Bronchial epithelial cell (primary cell): ENCODE measurements around the gene PLS3. TPM values are rescaled to one million over a fixed set of nuclear protein-coding genes. Genes with fewer than 3 reads are reported as not detected.

ENCODE experiments used
- DNase-seq: peaks from one replicate; pipeline ENCODE4 v3.0.0-alpha.2; 2010; ENCODE audit warnings: low read depth
- FAIRE-seq: peaks from 2 replicates; lab custom pipeline; 2011; peaks lifted over from hg19 to GRCh38; lab: Jason Lieb, UNC
- H3K27me3 ChIP-seq: 2 replicates; pipeline ENCODE4 v1.5.1; 2011; ENCODE audit warnings: low read length; ENCODE audit not compliant: control insufficient read depth, insufficient read depth
- H3K36me3 ChIP-seq: 2 replicates; pipeline ENCODE4 v1.5.1; 2011; ENCODE audit warnings: low read length; ENCODE audit not compliant: control insufficient read depth, insufficient read depth
- H3K4me3 ChIP-seq: 2 replicates; pipeline ENCODE4 v1.5.1; 2011; ENCODE audit warnings: mild to moderate bottlenecking, low read depth, low read length, control low read depth
- total RNA-seq: library from RNA; depleted of rRNA; stranded (reverse); fragments of >200 nt; gene quantifications from 2 replicates; pipeline ENCODE4 v1.2.1, GENCODE V29; 2014
- TF ChIP-seq, protein P1 (sequence below): IDR thresholded peaks from 2 replicates; pipeline ENCODE4 v1.5.1; 2011; ENCODE audit warnings: mild to moderate bottlenecking, moderate library complexity, low read length, control low read depth, inconsistent platforms; ENCODE audit not compliant: insufficient read depth, severe bottlenecking

The PLS3 gene
- total RNA-seq, 1 donor from 2014 or later: 204 TPM

DNA sequence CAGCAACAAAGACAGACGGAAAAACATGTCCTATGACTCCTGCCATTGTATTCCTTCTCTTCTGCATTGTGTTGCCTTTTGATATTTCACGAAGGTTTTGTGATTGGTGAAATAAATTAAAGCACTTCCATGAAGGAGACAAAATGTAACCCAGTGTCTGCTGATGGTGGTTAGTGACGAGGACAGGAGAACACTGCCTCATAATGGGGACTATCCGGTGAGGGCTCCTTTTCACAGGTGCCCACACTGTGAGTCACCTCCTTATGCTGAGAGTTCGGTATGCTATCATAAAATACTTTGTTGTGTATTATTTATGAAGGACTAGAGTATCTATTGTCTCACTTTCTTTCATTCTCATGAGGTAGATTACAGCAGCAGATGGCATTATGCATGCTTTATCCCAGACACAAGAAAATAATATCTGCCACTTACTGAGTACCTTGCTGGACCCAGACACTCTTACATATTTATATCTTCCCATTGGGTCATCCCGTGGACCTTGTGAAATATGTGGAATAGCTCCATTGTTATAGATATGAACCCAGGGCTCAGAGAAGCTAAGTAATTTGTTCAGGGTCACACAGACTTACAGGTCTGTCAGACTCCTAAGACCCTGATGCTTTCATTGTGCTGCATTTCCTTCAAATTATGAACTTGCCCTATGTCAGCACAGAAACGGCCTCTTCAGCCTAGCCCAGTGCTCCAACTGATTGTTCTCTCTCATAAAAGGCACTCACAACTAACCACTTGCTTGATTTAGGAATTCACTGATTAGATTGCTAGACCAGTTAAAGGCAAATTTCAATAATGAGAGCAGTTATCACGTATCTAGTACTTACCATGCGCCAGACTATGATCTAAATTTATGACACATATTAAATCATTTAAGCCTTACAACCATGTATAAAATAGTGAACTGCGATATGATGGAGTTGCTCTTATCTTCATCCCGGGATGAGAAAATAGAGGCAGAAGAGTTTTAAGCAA lies 31.2 kb downstream of the PLS3 start:
- peak; percentile 67 for DNase-seq
- Histone ChIP-seq H3K27me3 (no peaks in the 10 kb centered on the region), H3K4me3 (no peak overlapping the region), H3K36me3 (no peaks in the 10 kb centered on the region)
- TF ChIP-seq, protein P1, sequence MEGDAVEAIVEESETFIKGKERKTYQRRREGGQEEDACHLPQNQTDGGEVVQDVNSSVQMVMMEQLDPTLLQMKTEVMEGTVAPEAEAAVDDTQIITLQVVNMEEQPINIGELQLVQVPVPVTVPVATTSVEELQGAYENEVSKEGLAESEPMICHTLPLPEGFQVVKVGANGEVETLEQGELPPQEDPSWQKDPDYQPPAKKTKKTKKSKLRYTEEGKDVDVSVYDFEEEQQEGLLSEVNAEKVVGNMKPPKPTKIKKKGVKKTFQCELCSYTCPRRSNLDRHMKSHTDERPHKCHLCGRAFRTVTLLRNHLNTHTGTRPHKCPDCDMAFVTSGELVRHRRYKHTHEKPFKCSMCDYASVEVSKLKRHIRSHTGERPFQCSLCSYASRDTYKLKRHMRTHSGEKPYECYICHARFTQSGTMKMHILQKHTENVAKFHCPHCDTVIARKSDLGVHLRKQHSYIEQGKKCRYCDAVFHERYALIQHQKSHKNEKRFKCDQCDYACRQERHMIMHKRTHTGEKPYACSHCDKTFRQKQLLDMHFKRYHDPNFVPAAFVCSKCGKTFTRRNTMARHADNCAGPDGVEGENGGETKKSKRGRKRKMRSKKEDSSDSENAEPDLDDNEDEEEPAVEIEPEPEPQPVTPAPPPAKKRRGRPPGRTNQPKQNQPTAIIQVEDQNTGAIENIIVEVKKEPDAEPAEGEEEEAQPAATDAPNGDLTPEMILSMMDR: no peak
- no peak for FAIRE-seq

DNA sequence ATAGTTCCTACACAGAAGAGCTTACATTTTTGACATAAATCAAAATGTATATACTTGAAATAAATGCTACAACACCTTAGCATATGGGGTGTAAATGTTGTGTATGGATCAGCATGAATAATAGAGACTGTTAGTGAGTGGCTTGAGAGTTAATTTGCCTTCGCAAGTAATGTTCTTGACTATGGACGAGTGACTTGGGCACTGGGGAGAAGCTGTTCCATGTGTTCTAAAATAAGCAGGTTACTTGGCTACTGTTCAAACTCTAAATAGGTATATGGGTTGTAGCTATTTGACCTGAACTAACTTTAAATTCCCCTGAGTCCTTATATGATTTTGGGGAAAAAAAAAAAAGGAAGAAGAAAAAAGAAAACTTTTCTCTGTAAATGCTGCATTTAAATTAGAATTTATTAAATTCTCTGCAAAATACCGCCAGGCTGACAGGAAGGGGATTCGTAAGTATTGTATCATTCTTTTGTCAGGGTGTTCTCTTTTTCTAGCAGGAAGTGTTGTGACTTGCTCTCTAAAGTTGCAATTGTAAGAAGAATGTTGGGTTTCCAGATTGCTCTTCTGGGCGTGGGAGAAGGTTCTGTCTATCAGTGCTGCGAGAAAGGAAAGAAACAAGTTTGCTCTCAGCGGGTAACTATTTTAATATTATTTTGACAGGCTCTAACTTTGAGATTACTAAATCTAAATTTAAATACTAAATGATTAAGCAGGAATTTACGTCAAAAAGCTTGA lies 32.2 kb downstream of the PLS3 start:
- Histone ChIP-seq H3K36me3 (no peaks in the 10 kb centered on the region), H3K27me3 (no peaks in the 10 kb centered on the region), H3K4me3 (peak overlapping the region; percentile 42)
- peak; percentile 80 for DNase-seq
- no peak for FAIRE-seq
- TF ChIP-seq, protein P1: no peak

DNA sequence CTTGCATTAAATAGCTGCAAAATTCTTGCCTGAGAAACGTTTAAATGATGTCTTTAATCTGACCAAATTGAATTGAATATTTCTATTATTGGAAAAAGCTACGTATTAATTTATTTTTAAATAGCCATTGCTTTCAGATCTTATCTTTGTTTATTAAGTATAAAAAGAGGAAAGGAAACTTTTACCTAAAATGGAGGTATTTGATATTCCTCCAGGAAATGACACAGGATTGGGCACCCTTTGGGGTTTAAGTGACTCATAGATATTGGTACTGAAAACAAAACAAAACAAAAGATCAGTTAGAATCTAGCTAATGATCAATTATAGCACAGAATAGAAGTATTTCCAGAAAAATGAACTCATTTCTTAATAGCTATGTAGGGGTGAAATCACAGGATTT lies 34.1 kb downstream of the PLS3 start:
- no peaks in the 10 kb centered on the region for H3K36me3 ChIP-seq
- DNase-seq: no peak
- TF ChIP-seq, protein P1: no peak
- no peak for FAIRE-seq
- no peaks in the 10 kb centered on the region for H3K27me3 ChIP-seq
- H3K4me3 ChIP-seq: peak overlapping the region; percentile 42

GRCh38 chrX:115598556-115598955 lies 37.6 kb downstream of the PLS3 start:
- Histone ChIP-seq H3K4me3 (no peak overlapping the region), H3K27me3 (no peaks in the 10 kb centered on the region)
- FAIRE-seq: no peak

DNA sequence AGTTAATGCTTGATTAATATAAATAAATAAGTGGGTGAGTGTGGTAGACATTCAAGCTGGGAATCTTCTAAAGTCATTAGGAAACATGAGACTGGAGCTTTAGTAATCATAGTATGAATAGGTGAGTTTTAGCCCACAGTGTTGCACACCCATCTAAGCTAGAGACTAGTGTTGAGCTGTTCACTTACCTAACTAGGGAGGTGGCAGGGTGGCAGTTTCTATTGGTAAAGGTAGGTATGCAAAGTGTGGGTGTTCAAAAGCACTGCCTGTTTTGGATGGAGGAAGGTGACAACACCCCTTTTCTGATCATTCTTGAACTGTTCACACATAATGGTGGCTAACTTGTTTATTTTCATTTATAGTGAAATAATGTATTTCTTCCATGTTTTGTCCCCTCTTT lies 41.3 kb downstream of the PLS3 start:
- Histone ChIP-seq H3K27me3 (no peaks in the 10 kb centered on the region), H3K36me3 (peaks cover 1% of the 10 kb centered on the region), H3K4me3 (no peak overlapping the region)
- TF ChIP-seq, protein P1: no peak
- DNase-seq (no peak), FAIRE-seq (no peak)

More at GRCh38 chrX:115598556-115598955, 37.6 kb downstream of the PLS3 start:
- DNase-seq: no peak
- H3K36me3 ChIP-seq: peaks cover 1% of the 10 kb centered on the region
- TF ChIP-seq, protein P1: no peak
